Measurements from ENCODE around the gene CEP57. TPM values are rescaled to one million over a fixed set of nuclear protein-coding genes. Genes with fewer than 3 reads are reported as not detected.
"Not testable (repeated sequence)": the region's sequence is repeated elsewhere in the genome, so short reads cannot be mapped to it uniquely, and the experiment has no call there.

The CEP57 gene
- total and polyA plus RNA-seq, 2 donors (not counting 1 experiment from before 2014, with no cell fraction given), result 30.6 to 55.8 TPM

DNA sequence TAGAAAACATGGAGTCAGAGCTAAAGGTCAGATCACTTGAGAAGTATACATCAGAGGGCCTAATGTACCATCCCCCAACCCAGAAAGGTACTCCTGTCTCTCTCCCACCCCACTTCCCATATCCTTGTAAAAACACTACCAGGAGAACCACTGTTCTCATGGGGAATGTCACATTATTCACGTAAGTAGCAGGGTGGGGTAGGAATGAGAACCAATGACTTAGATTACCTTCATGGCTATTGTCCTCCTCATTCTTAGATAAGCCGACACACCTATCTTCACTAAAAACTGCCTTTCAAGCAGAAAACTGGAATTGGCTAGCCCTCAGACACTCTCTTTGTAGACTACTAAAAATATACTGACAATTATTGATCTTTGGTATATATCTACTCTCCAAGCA, 63.6 kb downstream of the CEP57 start:
- H3K79me2 ChIP-seq (ENCODE audit: control insufficient read depth, insufficient read depth, low read length), result no peaks in the 10 kb centered on the region
- H3K27me3 ChIP-seq (ENCODE audit: control insufficient read depth, insufficient read depth, low read length), result no peaks in the 10 kb centered on the region
- TF ChIP-seq, protein P1, sequence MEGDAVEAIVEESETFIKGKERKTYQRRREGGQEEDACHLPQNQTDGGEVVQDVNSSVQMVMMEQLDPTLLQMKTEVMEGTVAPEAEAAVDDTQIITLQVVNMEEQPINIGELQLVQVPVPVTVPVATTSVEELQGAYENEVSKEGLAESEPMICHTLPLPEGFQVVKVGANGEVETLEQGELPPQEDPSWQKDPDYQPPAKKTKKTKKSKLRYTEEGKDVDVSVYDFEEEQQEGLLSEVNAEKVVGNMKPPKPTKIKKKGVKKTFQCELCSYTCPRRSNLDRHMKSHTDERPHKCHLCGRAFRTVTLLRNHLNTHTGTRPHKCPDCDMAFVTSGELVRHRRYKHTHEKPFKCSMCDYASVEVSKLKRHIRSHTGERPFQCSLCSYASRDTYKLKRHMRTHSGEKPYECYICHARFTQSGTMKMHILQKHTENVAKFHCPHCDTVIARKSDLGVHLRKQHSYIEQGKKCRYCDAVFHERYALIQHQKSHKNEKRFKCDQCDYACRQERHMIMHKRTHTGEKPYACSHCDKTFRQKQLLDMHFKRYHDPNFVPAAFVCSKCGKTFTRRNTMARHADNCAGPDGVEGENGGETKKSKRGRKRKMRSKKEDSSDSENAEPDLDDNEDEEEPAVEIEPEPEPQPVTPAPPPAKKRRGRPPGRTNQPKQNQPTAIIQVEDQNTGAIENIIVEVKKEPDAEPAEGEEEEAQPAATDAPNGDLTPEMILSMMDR (conservative IDR thresholded peaks at IDR 0.05 in 1 of 2, IDR thresholded peaks at IDR 0.05 in 1 of 2; ENCODE audit: low read depth in 1 of 2, low read length in 2 of 2), result no peak
- no peak for TF ChIP-seq EZH2 (IDR thresholded peaks at IDR 0.05; ENCODE audit: low read length, missing control alignments)
- no peak for DNase-seq (ENCODE audit: low read depth in 2 of 2)
- peaks cover 2% of the 10 kb centered on the region for H3K36me3 ChIP-seq (ENCODE audit: control insufficient read depth, insufficient read depth, low read length)
- no peaks in the 10 kb centered on the region for H3K9me3 ChIP-seq (ENCODE audit: control insufficient read depth, insufficient read depth, low read depth, low read length)
- no peak overlapping the region for H3K4me2 ChIP-seq (ENCODE audit: extremely low read depth, insufficient read depth, low read length)
- no peak overlapping the region for H2AFZ ChIP-seq (ENCODE audit: low read length)
- H3K9ac ChIP-seq (ENCODE audit: insufficient read depth, low read length), result no peak overlapping the region
- no peak overlapping the region for H3K4me3 ChIP-seq (replicated peaks in 1 of 4; ENCODE audit: control extremely low read depth in 1 of 4, insufficient read depth in 1 of 4, low read depth in 3 of 4, low read length in 4 of 4)
- no peaks in the 10 kb centered on the region for H3K4me1 ChIP-seq (ENCODE audit: control insufficient read depth, extremely low read depth, insufficient read depth, low read length)
- H4K20me1 ChIP-seq (ENCODE audit: control insufficient read depth, extremely low read depth, insufficient read depth, low read length), result no peaks in the 10 kb centered on the region
- no peak overlapping the region for H3K27ac ChIP-seq (ENCODE audit: insufficient read depth, low read length)

DNA sequence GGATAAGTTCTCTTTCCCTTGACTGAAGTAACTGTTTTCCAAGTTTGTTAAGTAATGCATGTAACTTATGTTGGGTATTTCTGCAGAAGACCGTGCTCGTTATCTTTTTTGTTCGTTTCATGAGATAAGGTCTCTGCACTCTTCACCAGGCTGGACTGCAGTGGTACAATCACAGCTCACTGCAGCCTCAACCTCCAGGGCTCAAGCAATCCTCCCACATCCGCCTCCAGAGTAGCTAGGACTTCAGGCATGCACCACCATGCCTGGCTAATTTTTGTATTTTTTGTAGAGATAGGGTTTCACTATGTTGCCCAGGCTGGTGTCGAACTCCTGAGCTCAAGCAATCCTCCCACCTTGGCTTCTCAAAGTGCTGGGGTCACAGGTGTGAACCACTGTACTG, 64.1 kb downstream of the CEP57 start:
- not testable (repeated sequence) for H3K4me3 ChIP-seq (replicated peaks in 1 of 4; ENCODE audit: control extremely low read depth in 1 of 4, insufficient read depth in 1 of 4, low read depth in 3 of 4, low read length in 4 of 4); H4K20me1 ChIP-seq (ENCODE audit: control insufficient read depth, extremely low read depth, insufficient read depth, low read length); H3K79me2 ChIP-seq (ENCODE audit: control insufficient read depth, insufficient read depth, low read length); H3K9me3 ChIP-seq (ENCODE audit: control insufficient read depth, insufficient read depth, low read depth, low read length); H3K36me3 ChIP-seq (ENCODE audit: control insufficient read depth, insufficient read depth, low read length); H3K9ac ChIP-seq (ENCODE audit: insufficient read depth, low read length); H3K4me2 ChIP-seq (ENCODE audit: extremely low read depth, insufficient read depth, low read length); DNase-seq (ENCODE audit: low read depth in 2 of 2); H3K27me3 ChIP-seq (ENCODE audit: control insufficient read depth, insufficient read depth, low read length); H3K27ac ChIP-seq (ENCODE audit: insufficient read depth, low read length); H3K4me1 ChIP-seq (ENCODE audit: control insufficient read depth, extremely low read depth, insufficient read depth, low read length); H2AFZ ChIP-seq (ENCODE audit: low read length)

DNA sequence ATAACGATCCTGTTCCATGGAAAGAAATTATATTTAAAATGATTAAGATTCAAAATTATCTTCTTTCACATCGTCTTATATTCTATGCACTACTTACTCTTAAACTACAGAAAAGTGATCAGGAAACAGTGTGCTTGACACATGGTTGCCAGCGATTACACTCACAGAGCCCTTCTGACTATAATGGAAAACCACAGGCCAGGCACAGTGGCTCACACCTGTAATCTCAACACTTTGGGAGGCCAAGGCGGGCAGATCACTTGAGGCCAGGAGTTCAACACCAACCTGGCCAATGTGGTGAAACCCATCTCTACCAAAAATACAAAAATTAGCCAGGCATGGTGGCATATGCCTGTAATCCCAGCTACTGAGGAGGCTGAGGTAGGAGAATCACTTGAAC, 69.7 kb downstream of the CEP57 start:
- not testable (repeated sequence) for H3K4me2 ChIP-seq (ENCODE audit: extremely low read depth, insufficient read depth, low read length); H3K9me3 ChIP-seq (ENCODE audit: control insufficient read depth, insufficient read depth, low read depth, low read length); H3K4me1 ChIP-seq (ENCODE audit: control insufficient read depth, extremely low read depth, insufficient read depth, low read length); H3K79me2 ChIP-seq (ENCODE audit: control insufficient read depth, insufficient read depth, low read length); DNase-seq (ENCODE audit: low read depth in 2 of 2); H3K4me3 ChIP-seq (replicated peaks in 1 of 4; ENCODE audit: control extremely low read depth in 1 of 4, insufficient read depth in 1 of 4, low read depth in 3 of 4, low read length in 4 of 4); H3K9ac ChIP-seq (ENCODE audit: insufficient read depth, low read length); H3K27me3 ChIP-seq (ENCODE audit: control insufficient read depth, insufficient read depth, low read length); H4K20me1 ChIP-seq (ENCODE audit: control insufficient read depth, extremely low read depth, insufficient read depth, low read length); H2AFZ ChIP-seq (ENCODE audit: low read length); H3K36me3 ChIP-seq (ENCODE audit: control insufficient read depth, insufficient read depth, low read length); H3K27ac ChIP-seq (ENCODE audit: insufficient read depth, low read length)

DNA sequence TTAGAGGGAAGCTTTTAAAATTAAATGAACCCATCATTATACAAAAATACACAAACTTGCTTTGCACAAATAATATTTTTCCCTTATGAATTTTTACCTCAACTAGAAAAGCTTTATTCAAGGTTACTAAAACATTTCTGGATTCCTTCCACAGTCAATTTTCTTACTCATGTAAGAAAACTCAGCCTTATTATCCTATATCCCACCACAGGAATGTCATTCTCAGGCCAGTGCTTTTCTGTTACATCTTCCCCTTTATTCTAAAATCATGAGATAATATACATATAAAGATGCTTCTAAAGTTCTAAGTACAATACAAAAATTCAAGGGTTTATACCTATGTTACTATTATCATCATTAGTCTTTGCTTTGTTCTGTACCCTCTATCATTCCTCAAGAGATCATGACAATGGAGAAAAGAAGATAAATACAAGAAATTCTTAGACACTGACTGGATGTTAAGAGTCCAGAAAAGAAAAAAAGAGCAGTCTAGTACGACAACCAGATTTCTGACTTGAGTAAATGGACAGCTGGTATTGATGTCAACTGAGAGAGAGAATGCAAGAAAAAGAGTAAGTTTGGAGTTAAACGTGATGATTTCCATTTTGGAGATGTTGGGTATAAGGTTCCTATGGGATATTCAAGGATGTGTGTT, 73.3 kb downstream of the CEP57 start:
- Histone ChIP-seq H2AFZ (ENCODE audit: low read length) (no peak overlapping the region), H3K79me2 (ENCODE audit: control insufficient read depth, insufficient read depth, low read length) (no peaks in the 10 kb centered on the region), H3K27ac (ENCODE audit: insufficient read depth, low read length) (no peak overlapping the region), H4K20me1 (ENCODE audit: control insufficient read depth, extremely low read depth, insufficient read depth, low read length) (no peaks in the 10 kb centered on the region), H3K4me1 (ENCODE audit: control insufficient read depth, extremely low read depth, insufficient read depth, low read length) (peaks cover 5% of the 10 kb centered on the region), H3K9me3 (ENCODE audit: control insufficient read depth, insufficient read depth, low read depth, low read length) (no peaks in the 10 kb centered on the region), H3K4me3 (replicated peaks in 1 of 4; ENCODE audit: control extremely low read depth in 1 of 4, insufficient read depth in 1 of 4, low read depth in 3 of 4, low read length in 4 of 4) (no peak overlapping the region), H3K36me3 (ENCODE audit: control insufficient read depth, insufficient read depth, low read length) (no peaks in the 10 kb centered on the region), H3K4me2 (ENCODE audit: extremely low read depth, insufficient read depth, low read length) (no peak overlapping the region), H3K27me3 (ENCODE audit: control insufficient read depth, insufficient read depth, low read length) (no peaks in the 10 kb centered on the region), H3K9ac (ENCODE audit: insufficient read depth, low read length) (no peak overlapping the region)
- TF ChIP-seq, protein P1 (conservative IDR thresholded peaks at IDR 0.05 in 1 of 2, IDR thresholded peaks at IDR 0.05 in 1 of 2; ENCODE audit: low read depth in 1 of 2, low read length in 2 of 2), result no peak
- no peak for TF ChIP-seq EZH2 (IDR thresholded peaks at IDR 0.05; ENCODE audit: low read length, missing control alignments)
- peak; percentile 77 to 90 for DNase-seq (ENCODE audit: low read depth in 2 of 2)

Data from fibroblast of lung (primary cell).